Measurements from ENCODE around the gene VIL1.

- TF ChIP-seq CTCF (IDR thresholded peaks at IDR 0.05) (no peak), POLR2A (IDR thresholded peaks at IDR 0.05) (no peak), POLR2AphosphoS5 (IDR thresholded peaks at IDR 0.05) (no peak)
These were observed 47.0 kb upstream of the VIL1 start for GRCh38 chr2:218371983-218372350.

Data from prostate gland (tissue), 2 donors.